Measurements from ENCODE around the gene NAA80.

NAA80 gene

GRCh38 chr3:50327943-50328691, 28.9 kb upstream of the NAA80 start, which contains the start of gene TUSC2:
Gene TUSC2 (minus strand): TSS chr3:50328223. CDS start chr3:50328099, 124 bp downstream.
- peak; percentile 84 for DNase-seq

DNA sequence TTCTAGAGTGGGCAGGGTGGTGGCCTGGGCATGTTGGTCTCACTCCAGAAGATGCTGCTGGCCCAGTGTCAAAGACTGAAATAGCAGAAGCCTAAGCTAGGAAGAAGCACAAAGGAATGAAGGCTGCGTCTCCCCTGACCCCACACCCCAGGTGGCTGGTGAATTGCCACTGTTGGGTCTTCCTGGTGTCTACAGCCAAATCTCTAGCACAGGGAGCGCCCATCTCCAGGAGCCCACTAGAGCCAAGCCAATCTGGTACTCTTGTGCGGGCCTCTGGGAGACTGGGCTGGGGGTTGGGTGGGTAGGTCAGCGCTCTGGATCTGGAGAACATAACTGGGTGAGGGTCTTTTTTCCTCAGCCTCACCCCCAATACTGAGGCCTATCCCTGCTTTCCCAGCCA, 27.9 kb upstream of the NAA80 start:
- DNase-seq: no peak

DNA sequence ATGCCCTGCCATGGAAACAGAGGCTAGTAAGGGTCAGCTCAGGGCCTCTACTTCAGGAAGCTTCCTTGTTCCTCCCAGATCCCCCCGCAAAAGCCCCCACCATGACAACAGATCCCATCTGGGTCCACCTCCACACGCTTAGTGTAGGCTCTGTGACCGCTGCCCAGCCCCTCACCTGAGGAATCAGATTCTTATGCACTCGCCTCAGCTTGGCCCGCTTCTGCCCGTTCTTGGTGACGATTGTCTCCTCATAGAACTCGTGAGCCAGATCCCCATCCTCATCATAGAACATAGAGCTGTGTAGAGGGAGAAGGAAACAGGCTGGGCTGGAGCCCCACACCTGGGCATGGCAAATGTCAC, 27.0 kb upstream of the NAA80 start:
- DNase-seq: no peak

DNA sequence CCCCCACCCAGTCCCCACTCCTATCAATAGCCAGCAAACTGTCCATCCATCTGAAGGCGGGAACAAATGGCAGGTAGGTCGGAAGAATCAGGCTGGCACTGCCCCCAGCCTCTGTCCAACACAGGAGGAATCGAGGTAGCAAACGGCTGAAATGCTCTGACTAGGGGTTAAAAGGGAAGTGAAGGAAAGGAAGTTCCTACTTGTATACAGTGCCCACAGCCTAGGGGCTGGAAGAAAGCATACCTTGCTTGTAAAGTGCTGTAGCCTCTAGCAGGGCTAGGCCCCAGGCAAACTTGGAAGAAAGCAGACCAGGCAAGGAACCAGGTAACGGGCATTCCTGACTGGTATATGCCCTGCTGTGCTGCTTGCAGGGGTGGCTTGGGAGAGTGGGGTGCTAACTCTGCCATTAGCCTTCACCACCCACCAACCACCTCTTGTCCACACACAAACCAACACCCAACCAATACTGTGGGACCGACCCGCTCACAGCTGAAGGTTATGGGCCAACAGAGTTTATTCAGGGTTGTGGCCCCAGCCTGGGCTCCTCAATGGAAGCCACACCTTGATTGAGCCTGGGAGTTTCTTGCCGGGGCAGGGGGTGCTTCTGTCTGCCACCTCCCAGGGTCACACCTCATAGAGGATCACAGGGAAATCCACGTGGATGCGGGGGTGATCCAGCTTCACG, 26.4 kb upstream of the NAA80 start:
- no peak for DNase-seq

GRCh38 chr3:50325113-50325480, 25.9 kb upstream of the NAA80 start:
- DNase-seq: no peak

GRCh38 chr3:50324351-50325112, 25.3 kb upstream of the NAA80 start:
- no peak for DNase-seq

GRCh38 chr3:50323614-50324199, 24.5 kb upstream of the NAA80 start:
- no peak for DNase-seq

GRCh38 chr3:50323092-50323600, 23.9 kb upstream of the NAA80 start:
- no peak for DNase-seq

- DNase-seq: no peak
These were observed 23.3 kb upstream of the NAA80 start, which contains the start of gene HYAL2 for GRCh38 chr3:50322386-50323091. Gene HYAL2 (minus strand): TSS chr3:50322745. CDS start chr3:50320489, 2,256 bp downstream.

- DNase-seq: no peak
These were observed 22.8 kb upstream of the NAA80 start for GRCh38 chr3:50322115-50322385.

DNA sequence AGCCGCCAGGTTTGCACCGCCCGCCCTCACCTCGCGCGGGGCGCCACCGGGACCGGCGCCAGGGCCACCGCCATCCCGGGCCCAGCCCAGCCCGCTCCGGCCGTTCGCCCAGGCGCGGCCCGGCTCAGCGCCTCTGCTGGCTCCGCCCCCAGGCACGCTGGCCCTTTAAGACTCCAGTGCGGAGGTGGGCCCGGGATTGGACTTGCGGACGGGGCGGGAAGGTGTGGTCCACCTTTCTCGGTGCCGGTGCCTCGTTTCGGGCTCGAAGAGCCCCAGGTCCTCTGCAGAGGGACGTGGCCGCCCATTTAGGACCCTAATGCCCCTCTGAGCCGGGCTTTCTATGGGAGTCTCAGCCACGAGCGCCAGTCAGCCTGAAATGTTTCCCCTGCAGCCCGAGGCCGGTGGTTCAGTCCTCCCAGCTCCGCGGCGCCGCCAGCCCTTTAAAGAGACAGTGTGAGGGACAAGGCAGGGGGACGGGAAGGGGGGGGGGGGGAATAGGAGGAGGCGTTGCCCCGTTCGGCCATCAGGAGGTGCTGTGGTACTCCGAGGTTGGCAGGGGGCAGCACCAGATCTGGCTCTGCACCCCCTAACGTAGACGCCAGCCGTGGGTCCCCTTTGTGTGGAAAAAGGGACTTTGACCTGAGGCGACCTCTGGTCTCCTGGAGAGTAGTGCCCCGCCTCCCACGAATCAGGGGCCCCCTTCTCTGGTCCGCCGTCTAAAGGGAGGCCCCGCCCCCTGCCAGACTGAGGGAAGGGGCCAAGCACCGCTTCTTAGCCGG, 22.3 kb upstream of the NAA80 start:
- peak; percentile 73 for DNase-seq

DNA sequence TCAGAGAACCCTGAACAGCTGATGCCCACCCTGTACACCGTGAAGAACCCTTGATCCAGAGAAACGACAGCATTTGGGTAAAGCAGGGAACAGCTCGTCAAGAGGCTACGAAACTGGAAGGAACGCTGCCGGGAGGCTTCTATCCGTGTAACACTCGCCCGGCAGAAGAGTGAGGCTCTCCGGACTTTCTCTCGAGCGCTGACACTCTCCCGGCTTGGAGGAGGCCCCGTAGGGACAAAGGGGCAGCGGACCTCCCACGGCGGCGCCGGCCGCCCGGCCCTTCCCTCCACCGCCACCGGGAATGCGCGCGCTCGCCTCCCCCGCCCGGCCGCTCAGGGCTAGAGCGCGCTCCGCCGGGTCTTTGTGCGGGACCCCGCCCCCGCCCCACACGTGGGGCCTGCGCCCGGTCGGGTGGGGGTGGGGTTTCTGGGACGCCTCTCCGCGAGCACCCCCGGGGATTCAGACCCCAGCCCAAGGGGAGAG, 21.7 kb upstream of the NAA80 start:
- peak; percentile 73 for DNase-seq

DNA sequence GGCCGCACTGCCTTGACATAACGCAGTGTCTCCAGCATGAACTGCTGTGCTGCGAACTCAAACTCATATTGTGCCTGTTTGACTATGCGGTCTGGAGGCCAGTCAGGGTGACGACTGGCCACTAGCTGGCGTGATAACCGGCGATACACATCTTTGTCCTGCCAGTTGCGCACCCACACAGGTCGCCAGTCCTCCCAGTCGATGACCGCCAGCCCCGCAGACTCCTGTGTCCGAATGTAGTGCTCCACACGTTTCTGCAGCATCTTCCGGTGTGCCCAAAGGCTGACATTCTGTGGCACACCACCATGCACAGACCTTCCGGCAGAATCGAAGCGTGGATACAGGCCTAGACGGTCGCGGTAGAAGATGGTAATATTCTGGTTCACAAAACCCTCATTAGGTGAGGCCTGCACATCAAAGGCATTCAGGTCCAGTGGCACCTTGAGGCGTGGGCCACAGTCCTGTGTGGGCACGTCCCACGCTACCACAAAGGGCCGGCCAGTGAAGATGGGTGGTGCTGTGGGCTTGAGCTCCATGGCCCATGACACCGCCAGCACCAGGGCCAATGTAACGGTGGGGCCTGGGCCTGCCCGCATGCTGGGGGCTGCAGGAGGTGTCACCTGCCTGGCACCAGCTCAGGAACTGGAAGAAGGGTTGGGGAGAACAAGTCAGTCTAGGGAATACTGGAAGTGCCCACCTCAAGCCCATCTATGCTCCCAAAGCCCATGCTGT, 20.9 kb upstream of the NAA80 start:
- DNase-seq: no peak

DNA sequence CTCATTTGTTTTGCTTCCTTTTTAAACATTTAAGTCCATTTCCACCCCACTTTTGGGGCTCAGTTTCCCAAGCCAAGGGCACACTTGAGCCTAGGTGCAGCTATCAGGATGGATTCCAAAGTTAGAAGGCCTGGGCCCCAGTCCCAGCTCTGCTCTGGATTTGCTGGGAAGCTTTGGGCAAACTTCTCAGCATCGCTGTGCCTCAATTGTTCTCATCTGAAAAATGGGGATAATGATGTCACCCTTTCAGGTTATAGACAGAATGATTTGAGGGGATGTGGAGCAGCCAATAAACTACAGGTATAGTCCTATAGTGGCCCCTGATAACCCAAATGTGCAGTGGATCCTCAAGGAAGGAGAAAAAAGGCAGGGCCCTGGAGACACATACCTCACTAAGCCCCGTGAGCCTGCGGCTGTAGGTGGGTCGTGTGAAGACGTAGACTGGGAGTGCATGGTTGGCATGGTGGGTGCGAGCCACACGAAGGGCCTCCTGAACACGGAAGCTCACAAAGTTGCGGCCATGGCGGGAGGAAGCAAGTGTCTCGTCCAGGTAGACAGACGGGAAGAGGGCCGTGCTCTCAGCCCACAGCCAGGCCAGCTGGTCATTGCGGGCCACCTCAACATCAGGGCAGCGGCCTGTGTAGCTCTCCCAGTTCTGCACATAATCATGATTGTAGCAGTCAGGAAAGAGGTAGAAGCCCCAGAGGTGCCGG, 20.1 kb upstream of the NAA80 start:
- DNase-seq: no peak

GRCh38 chr3:50318615-50319014, 19.4 kb upstream of the NAA80 start:
- no peak for DNase-seq

GRCh38 chr3:50318163-50318562, 19.0 kb upstream of the NAA80 start:
- no peak for DNase-seq

DNA sequence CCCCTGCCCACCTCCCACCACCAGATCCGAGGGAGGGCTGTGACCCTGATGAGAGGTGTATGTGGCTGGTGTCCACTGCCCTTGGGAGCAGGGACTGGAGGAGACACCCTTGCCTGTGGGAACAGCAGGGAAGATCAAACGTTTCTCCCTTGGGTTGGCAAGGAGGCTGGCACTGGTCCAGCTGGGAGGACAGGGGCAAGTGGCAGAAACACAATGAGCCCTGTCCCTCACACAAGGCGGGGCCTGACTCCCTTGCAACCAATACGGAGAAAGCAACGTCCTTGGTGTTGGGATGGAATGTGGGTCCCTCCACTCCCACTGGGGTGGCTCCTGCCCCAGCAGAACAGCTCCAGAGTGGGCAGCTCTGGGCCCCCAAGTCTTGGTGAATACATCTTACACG, 18.1 kb upstream of the NAA80 start:
- DNase-seq: no peak

GRCh38 chr3:50316657-50317242, 17.5 kb upstream of the NAA80 start:
- no peak for DNase-seq

GRCh38 chr3:50314816-50315215, 15.6 kb upstream of the NAA80 start:
- DNase-seq: no peak

GRCh38 chr3:50314342-50314741, 15.1 kb upstream of the NAA80 start:
- DNase-seq: no peak

Data from GOT3 (cell line).